Thoracic aorta (tissue), 2 donors: ENCODE data around the gene LGI4. TPM values are rescaled to one million over a fixed set of nuclear protein-coding genes. Genes with fewer than 3 reads are reported as not detected.

Experiments
- ATAC-seq: fragments of 150-250 bp; one replicate; pipeline ENCODE4 v1.8.0; 2017; ENCODE audit warnings: low read depth; ENCODE audit not compliant: insufficient number of reproducible peaks, low FRiP score
- DNase-seq: peaks from one replicate; pipeline ENCODE4 v3.0.0-alpha.2; 2020; ENCODE audit warnings: low spot score
- H3K27ac ChIP-seq, 2 donors: fragments of 200-600 bp; sonication (generic); 1 replicate in 1 of 2; 2 replicates in 1 of 2; pipeline ENCODE4 v1.5.1; 2016; ENCODE audit warnings: mild to moderate bottlenecking in 2 of 2, moderate library complexity in 2 of 2
- H3K27me3 ChIP-seq: fragments of 200-600 bp; sonication (generic); replicated peaks from 2 replicates; pipeline ENCODE4 v1.6.0; 2016; ENCODE audit warnings: mild to moderate bottlenecking; ENCODE audit not compliant: insufficient read depth
- H3K36me3 ChIP-seq: fragments of 200-600 bp; sonication (generic); one replicate; pipeline ENCODE4 v1.5.1; 2016
- H3K4me1 ChIP-seq, 2 donors: fragments of 200-600 bp; sonication (generic); 1 replicate in 1 of 2; 2 replicates in 1 of 2; pipeline versions ENCODE4 v1.5.1 to v1.6.0; 2016; ENCODE audit warnings: low read depth in 2 of 2, mild to moderate bottlenecking in 1 of 2; ENCODE audit not compliant: control insufficient read depth in 1 of 2
- H3K4me3 ChIP-seq: fragments of 200-600 bp; sonication (generic); 2 replicates; pipeline ENCODE4 v1.5.1; 2016; ENCODE audit warnings: mild to moderate bottlenecking
- H3K9me3 ChIP-seq: fragments of 200-600 bp; sonication (generic); 2 replicates; pipeline ENCODE4 v1.5.1; 2016
- total RNA-seq, 2 donors: library from RNA; depleted of rRNA; stranded (reverse); fragments of >200 nt; gene quantifications; one replicate each; pipeline versions ENCODE4 v1.1.0 to v1.2.3, GENCODE V29; 2016
- TF ChIP-seq, protein P1 (sequence below): fragments of 200-600 bp; sonication (generic); IDR thresholded peaks from one replicate; pipeline ENCODE4 v1.5.1; 2019; ENCODE audit warnings: antibody characterized with exemption

Gene LGI4
- total RNA-seq, 2 donors from 2014 or later: 7.9 to 17.4 TPM

DNA sequence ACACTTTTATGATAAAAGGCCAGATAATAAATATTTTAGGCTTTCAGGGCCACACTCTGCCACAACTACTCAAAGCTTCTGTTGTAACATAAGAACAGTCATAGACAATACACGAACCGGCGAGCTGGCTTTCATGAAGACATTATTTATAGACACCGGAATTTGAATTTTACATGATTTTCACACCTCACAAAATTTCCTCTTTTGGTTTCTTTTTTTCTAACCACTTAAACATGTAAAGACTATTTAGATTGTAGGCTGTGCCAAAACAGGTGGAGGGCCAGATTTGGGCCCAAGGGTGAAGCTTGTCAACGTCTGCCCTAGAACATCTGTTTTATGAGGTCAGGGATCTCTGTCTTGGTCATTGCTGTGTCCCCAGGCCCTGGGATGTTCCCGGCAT lies 48.9 kb downstream of the LGI4 start:
- DNase-seq: no peak
- Histone ChIP-seq H3K9me3 (no peaks in the 10 kb centered on the region), H3K27me3 (no peaks in the 10 kb centered on the region), H3K4me3 (no peak overlapping the region), H3K4me1 (peaks cover 0 to 3% of the 10 kb centered on the region in 2 donors), H3K27ac (no peak overlapping the region), H3K36me3 (no peaks in the 10 kb centered on the region)
- ATAC-seq: no peak
- TF ChIP-seq, protein P1, sequence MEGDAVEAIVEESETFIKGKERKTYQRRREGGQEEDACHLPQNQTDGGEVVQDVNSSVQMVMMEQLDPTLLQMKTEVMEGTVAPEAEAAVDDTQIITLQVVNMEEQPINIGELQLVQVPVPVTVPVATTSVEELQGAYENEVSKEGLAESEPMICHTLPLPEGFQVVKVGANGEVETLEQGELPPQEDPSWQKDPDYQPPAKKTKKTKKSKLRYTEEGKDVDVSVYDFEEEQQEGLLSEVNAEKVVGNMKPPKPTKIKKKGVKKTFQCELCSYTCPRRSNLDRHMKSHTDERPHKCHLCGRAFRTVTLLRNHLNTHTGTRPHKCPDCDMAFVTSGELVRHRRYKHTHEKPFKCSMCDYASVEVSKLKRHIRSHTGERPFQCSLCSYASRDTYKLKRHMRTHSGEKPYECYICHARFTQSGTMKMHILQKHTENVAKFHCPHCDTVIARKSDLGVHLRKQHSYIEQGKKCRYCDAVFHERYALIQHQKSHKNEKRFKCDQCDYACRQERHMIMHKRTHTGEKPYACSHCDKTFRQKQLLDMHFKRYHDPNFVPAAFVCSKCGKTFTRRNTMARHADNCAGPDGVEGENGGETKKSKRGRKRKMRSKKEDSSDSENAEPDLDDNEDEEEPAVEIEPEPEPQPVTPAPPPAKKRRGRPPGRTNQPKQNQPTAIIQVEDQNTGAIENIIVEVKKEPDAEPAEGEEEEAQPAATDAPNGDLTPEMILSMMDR: no peak

DNA sequence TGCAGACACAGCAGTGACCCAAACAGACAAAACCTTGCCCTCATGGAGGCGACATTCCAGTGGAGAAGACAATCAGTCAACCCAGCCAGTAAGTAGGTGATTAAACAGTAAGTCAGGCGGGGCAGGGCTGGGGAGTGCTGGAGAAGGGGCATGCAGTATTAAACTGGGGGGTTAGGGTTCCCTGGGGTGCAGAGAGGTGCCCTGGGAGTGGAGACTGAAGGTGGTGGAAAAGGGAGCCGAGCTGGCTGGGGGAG lies 50.4 kb downstream of the LGI4 start:
- Histone ChIP-seq H3K27ac (no peak overlapping the region), H3K4me3 (no peak overlapping the region), H3K9me3 (no peaks in the 10 kb centered on the region), H3K36me3 (no peaks in the 10 kb centered on the region), H3K4me1 (no peaks in the 10 kb centered on the region), H3K27me3 (no peaks in the 10 kb centered on the region)
- DNase-seq (no peak), ATAC-seq (no peak)
- TF ChIP-seq, protein P1: no peak

DNA sequence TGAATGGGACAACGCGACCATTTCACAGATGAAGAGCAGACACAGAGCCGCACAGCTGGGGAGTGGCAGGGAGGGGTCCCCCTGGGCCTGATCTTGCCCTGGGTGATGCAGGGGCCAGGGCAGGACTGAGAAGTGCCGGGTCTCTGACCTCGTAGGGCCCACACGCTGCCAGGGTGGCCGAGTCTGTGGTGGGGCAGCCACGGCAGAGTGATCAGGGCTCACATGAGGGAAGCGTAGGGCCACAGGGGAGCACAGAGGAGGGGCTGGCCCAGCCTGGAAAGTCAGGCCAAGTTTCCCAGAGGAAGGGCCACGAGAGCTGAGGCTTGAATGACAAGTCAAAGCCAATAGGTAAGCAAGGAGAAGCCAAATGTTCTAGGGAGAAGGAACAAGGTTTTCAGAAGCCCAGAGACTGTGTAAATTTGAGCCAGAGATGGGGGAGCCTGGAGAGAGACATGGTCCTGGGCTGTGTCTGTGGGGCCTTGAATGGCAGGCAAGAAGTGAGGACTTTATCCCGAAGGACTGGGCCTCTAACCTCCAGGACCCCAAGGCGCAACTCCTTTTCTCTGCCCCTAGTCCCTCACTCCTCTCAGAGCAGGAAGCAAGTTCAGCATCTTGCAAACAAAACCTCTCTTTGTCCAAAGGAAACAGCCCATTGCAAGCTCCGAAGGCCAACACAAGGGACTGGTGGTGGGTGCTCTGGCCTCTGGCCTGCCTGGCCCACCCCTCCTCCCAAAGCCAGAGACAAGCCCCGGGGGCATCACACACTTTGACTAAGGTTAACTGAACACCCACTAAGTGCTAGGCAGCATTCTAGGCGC lies 51.0 kb downstream of the LGI4 start:
- TF ChIP-seq, protein P1: no peak
- Histone ChIP-seq H3K27me3 (no peaks in the 10 kb centered on the region), H3K27ac (no peak overlapping the region), H3K4me3 (no peak overlapping the region), H3K4me1 (no peaks in the 10 kb centered on the region), H3K9me3 (no peaks in the 10 kb centered on the region), H3K36me3 (no peaks in the 10 kb centered on the region)
- no peak for DNase-seq
- ATAC-seq: no peak

DNA sequence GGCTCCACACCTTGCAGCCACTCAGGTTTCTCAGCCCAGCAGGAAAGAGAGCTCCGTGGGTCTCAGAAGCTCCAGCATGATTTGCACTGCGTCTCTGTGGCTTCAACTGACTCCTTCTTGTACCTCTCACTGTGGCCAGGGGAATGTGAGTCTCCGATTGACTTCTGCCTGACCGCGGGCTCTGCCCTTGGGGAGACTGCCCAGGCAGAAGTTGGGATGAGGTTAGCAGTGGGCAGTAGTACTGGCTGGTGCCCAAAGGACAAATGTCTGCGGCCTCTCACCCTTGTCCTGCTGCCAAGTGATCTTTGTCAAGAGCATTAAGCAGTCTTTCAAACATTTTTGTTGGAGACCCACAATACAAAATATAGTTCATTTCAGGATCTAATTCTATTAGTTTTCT lies 53.7 kb downstream of the LGI4 start:
- H3K27me3 ChIP-seq: no peaks in the 10 kb centered on the region
- H3K4me3 ChIP-seq: no peak overlapping the region
- TF ChIP-seq, protein P1: no peak
- H3K27ac ChIP-seq: no peak overlapping the region
- ATAC-seq (no peak), DNase-seq (no peak)
- H3K4me1 ChIP-seq: no peaks in the 10 kb centered on the region
- no peaks in the 10 kb centered on the region for H3K9me3 ChIP-seq
- no peaks in the 10 kb centered on the region for H3K36me3 ChIP-seq

DNA sequence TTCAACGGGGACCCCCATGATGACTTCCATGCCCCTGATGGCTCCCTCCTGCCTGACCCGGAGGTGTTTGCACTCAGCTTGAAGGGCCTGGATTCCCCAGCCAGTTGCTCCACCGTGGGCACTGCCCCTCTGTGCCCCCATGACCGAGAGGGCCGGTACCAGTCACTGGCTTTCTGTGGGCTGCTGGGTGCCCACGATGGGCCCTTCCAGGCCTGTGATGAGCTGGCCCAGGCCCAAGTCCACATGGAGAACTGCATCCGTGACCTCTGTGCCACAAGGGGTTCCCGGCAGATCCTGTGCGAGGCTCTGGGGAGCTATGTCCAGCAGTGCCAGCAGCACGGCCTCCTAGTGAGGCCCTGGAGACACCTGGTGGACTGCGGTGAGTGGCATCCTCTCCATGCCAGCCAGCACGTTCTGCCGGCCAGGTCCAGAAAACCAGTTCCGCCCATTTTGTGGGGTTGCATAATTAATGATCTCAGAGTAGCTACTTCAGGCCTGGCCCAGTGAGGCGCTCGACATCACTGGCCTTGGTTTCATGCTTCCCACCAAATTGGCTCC lies 54.2 kb downstream of the LGI4 start:
- Histone ChIP-seq H3K4me1 (no peaks in the 10 kb centered on the region), H3K36me3 (no peaks in the 10 kb centered on the region), H3K9me3 (no peaks in the 10 kb centered on the region), H3K4me3 (no peak overlapping the region), H3K27me3 (no peaks in the 10 kb centered on the region), H3K27ac (no peak overlapping the region)
- TF ChIP-seq, protein P1: no peak
- no peak for ATAC-seq
- DNase-seq: no peak
